Esophagus squamous epithelium (tissue), 4 donors: ENCODE data around the gene OTUB1.

Experiments used
- CTCF ChIP-seq, 6 experiments: fragments of 450-650 bp in 4 of 6; fragments of 200-600 bp in 2 of 6; sonication (generic) in 2 of 6; IDR thresholded peaks; one replicate each; pipeline ENCODE4 v1.5.1; 2016 to 2019; ENCODE audit warnings: antibody characterized with exemption in 6 of 6, mild to moderate bottlenecking in 4 of 6, moderate library complexity in 4 of 6
- POLR2A ChIP-seq, 4 donors: fragments of 450-650 bp; IDR thresholded peaks; one replicate each; pipeline ENCODE4 v1.6.1; 2017; ENCODE audit warnings: antibody characterized with exemption in 4 of 4, mild to moderate bottlenecking in 4 of 4, moderate library complexity in 3 of 4

DNA sequence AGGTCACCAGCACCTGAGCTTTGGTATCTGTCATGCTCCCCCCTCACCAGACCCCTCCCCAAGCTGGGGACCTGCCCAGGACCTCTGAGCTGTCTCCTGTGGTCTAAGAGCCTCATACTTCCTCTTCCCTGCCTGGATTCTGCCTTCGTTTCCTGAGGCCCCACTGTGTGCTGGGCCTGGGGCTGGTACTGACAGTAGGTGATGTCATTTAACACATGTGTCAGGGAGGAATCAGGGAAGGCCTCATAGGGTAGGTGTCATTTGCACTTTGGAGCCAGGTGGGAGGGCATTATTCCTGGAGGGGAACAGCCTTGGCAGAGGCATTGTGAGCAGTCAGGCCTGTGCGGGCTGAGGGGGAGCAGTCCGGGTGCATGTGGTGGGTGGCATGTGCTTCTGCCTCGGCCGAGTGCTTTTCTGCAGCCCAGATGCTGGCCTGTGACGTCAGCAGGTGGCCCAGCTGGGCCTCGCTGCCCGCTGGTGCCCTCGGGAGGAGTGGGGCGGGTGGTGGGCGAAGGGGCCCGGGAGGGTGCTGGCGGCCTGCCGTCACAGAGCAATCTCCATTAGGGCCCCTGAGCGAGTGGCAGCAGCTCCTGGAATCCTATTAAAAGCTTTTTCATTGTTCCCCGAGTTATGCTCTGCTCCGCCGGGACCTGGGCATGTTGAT is 58.6 kb downstream of the OTUB1 start:
- no peak for TF ChIP-seq CTCF (IDR thresholded peaks at IDR 0.05)
- no peak for TF ChIP-seq POLR2A (IDR thresholded peaks at IDR 0.05)
